ENCODE data around the gene FXYD3. TPM values are rescaled to one million over a fixed set of nuclear protein-coding genes. Genes with fewer than 3 reads are reported as not detected.

FXYD3 gene
- total and polyA plus RNA-seq, 9 donors, result 0.23 to 33.2 (median 3.8) TPM; not detected in 2

DNA sequence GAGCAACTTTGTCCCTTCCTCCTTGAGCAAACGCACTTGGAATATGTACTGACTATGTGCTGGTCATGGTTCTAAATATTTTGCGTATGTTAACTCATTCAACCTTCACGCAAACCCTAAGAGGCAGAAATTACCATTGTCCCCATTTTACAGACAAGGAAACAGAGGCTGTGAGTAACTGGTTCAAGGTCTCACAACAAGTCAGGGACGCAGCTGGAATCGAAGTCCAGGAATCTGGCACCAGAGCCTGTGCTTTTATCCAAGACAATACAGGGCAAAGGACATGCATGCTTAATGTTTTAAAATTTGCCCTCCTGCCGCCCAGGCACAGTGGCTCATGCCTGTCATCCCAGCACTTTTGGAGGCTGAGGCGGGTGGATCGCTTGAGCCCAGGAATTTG, 44.0 kb downstream of the FXYD3 start:
- Histone ChIP-seq H3K4me3 (no peak overlapping the region), H3K36me3 (no peaks in the 10 kb centered on the region), H3K4me1 (ENCODE audit: insufficient read depth) (no peaks in the 10 kb centered on the region), H3K9me3 (peaks cover 0 to 5% of the 10 kb centered on the region in 2 donors), H3K27me3 (no peaks in the 10 kb centered on the region), H3K27ac (no peak overlapping the region)
- WGBS, 3 donors, result 67 to 83% (median 80%) methylated on average over 8 of the region's 8 CpGs
- intact Hi-C loops (cut with DNase I), result no loop called here
- DNase-seq, result no peak
- TF ChIP-seq CTCF (IDR thresholded peaks at IDR 0.05), result no peak
- no peak for TF ChIP-seq POLR2A (IDR thresholded peaks at IDR 0.05)
- TF ChIP-seq EP300 (IDR thresholded peaks at IDR 0.05), result no peak

GRCh38 chr19:35160629-35161433, 45.2 kb downstream of the FXYD3 start:
- no peak for TF ChIP-seq POLR2A (IDR thresholded peaks at IDR 0.05)
- TF ChIP-seq CTCF (IDR thresholded peaks at IDR 0.05), result no peak
- no peak for TF ChIP-seq EP300 (IDR thresholded peaks at IDR 0.05)
- no peak overlapping the region for H3K27ac ChIP-seq
- H3K27me3 ChIP-seq, result no peaks in the 10 kb centered on the region
- H3K36me3 ChIP-seq, result no peaks in the 10 kb centered on the region
- no peak overlapping the region for H3K4me3 ChIP-seq
- peaks cover 0 to 7% of the 10 kb centered on the region in 2 donors for H3K9me3 ChIP-seq
- 66 to 76% (median 75%) methylated on average over 9 of the region's 9 CpGs for WGBS, 3 donors
- no peaks in the 10 kb centered on the region for H3K4me1 ChIP-seq (ENCODE audit: insufficient read depth)
- intact Hi-C loops (cut with DNase I), result no loop called here
- DNase-seq, result no peak

GRCh38 chr19:35161434-35161743, 45.8 kb downstream of the FXYD3 start:
- Histone ChIP-seq H3K4me3 (no peak overlapping the region), H3K27ac (no peak overlapping the region), H3K27me3 (no peaks in the 10 kb centered on the region), H3K4me1 (ENCODE audit: insufficient read depth) (no peaks in the 10 kb centered on the region), H3K36me3 (no peaks in the 10 kb centered on the region), H3K9me3 (peaks cover 0 to 13% of the 10 kb centered on the region in 2 donors)
- WGBS, 3 donors, result 87 to 91% (median 89%) methylated on average over 2 of the region's 2 CpGs
- intact Hi-C loops (cut with DNase I), result no loop called here
- TF ChIP-seq POLR2A (IDR thresholded peaks at IDR 0.05) (no peak), CTCF (IDR thresholded peaks at IDR 0.05) (no peak), EP300 (IDR thresholded peaks at IDR 0.05) (no peak)
- DNase-seq, result no peak

DNA sequence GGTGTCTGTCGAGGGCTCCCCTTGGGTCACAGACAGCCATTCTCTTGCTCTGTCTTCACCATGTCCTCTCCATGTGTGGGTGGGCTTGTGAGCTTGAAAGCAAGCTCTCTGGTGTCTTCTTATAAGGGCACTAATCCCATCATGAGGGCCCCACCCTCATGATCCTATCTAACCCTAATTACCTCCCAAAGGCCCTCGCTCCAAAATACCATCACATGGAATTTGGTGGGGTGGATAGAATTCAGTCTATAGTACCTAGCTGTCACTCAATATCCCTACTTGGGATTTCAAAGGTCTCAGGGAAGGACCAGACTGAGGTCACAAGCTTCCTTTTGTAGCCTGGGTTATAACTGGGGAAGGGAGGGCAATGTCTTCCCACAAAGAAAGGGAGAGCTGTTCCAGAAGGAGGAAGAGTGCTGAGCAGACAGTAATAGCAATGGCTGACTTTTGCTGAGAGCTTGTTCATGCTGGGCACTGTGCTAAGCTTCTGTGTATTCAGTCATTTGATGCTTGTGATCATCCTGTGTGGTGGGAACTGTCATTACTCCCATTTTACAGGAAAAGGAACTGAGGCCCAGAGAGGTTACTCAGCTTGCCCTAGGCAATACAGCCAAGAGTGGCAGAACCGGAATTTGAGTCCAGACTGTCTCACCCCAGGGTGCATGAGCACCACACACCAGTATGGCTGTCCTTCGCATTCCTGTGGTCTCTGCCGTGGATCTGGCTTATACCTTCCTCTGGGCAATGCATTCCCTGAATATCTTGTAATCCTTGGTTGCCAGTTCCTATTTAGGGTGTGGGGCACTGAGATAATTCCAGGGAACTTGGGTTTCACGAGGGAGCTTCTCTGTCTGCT, 47.1 kb downstream of the FXYD3 start:
- Histone ChIP-seq H3K4me1 (ENCODE audit: insufficient read depth) (no peaks in the 10 kb centered on the region), H3K9me3 (peaks cover 0 to 14% of the 10 kb centered on the region in 2 donors), H3K27ac (no peak overlapping the region), H3K36me3 (no peaks in the 10 kb centered on the region), H3K4me3 (no peak overlapping the region), H3K27me3 (no peaks in the 10 kb centered on the region)
- intact Hi-C loops (cut with DNase I), result no loop called here
- no peak for DNase-seq
- TF ChIP-seq POLR2A (IDR thresholded peaks at IDR 0.05) (no peak), CTCF (IDR thresholded peaks at IDR 0.05) (no peak), EP300 (IDR thresholded peaks at IDR 0.05) (no peak)
- 80 to 90% (median 81%) methylated on average over 6 of the region's 6 CpGs for WGBS, 3 donors
